SK-N-SH treated with all-trans-retinoic acid at 6 μM for 48 hours (cell line): Measurements from ENCODE around the gene LONRF2.

Source experiments
- ARNTL ChIP-seq: fragments of 450-650 bp; formaldehyde crosslinking; IDR thresholded peaks from 2 replicates; pipeline ENCODE4 v1.5.0; 2020; ENCODE audit warnings: low read depth, mild to moderate bottlenecking, moderate library complexity, borderline replicate concordance
- BACH2 ChIP-seq: fragments of 250-450 bp; sonication (Bioruptor Pico); IDR thresholded peaks from 2 replicates; pipeline ENCODE4 v1.9.0; 2021; ENCODE audit warnings: mild to moderate bottlenecking, borderline replicate concordance
- CSDC2 ChIP-seq: fragments of 250-450 bp; sonication (Bioruptor Pico); IDR thresholded peaks from 2 replicates; pipeline ENCODE4 v1.5.0; 2020; ENCODE audit warnings: mild to moderate bottlenecking, moderate library complexity
- GLIS3 ChIP-seq: fragments of 250-450 bp; sonication (Bioruptor Pico); IDR thresholded peaks from 2 replicates; pipeline ENCODE4 v1.5.0; 2020; ENCODE audit warnings: mild to moderate bottlenecking, moderate library complexity
- PATZ1 ChIP-seq: fragments of 250-450 bp; sonication (Bioruptor Pico); IDR thresholded peaks from 2 replicates; pipeline ENCODE4 v1.8.0; 2020; ENCODE audit warnings: mild to moderate bottlenecking, moderate library complexity, borderline replicate concordance
- POU6F1 ChIP-seq: fragments of 250-450 bp; sonication (Bioruptor Pico); IDR thresholded peaks from 2 replicates; pipeline ENCODE4 v1.8.0; 2021; ENCODE audit warnings: low read depth, mild to moderate bottlenecking, moderate library complexity, borderline replicate concordance
- RARB ChIP-seq: fragments of 250-450 bp; sonication (Bioruptor Pico); IDR thresholded peaks from 2 replicates; pipeline ENCODE4 v1.8.0; 2021; ENCODE audit warnings: mild to moderate bottlenecking, moderate library complexity
- SNAI2 ChIP-seq: fragments of 250-450 bp; sonication (Bioruptor Pico); IDR thresholded peaks from 2 replicates; pipeline ENCODE4 v1.5.0; 2020; ENCODE audit warnings: mild to moderate bottlenecking, moderate library complexity
- TSHZ2 ChIP-seq: fragments of 250-450 bp; sonication (Bioruptor Pico); IDR thresholded peaks from 2 replicates; pipeline ENCODE4 v1.5.0; 2020; ENCODE audit warnings: mild to moderate bottlenecking, moderate library complexity
- ZFP3 ChIP-seq: fragments of 250-450 bp; sonication (Bioruptor Pico); IDR thresholded peaks from 2 replicates; pipeline ENCODE4 v1.5.0; 2020; ENCODE audit warnings: mild to moderate bottlenecking, moderate library complexity
- ZFP30 ChIP-seq: fragments of 450-650 bp; formaldehyde crosslinking; IDR thresholded peaks from 2 replicates; pipeline ENCODE4 v1.5.0; 2022; ENCODE audit warnings: mild to moderate bottlenecking, moderate library complexity
- ZNF8 ChIP-seq: fragments of 450-650 bp; formaldehyde crosslinking; IDR thresholded peaks from 2 replicates; pipeline ENCODE4 v1.5.0; 2020; ENCODE audit warnings: mild to moderate bottlenecking, moderate library complexity

DNA sequence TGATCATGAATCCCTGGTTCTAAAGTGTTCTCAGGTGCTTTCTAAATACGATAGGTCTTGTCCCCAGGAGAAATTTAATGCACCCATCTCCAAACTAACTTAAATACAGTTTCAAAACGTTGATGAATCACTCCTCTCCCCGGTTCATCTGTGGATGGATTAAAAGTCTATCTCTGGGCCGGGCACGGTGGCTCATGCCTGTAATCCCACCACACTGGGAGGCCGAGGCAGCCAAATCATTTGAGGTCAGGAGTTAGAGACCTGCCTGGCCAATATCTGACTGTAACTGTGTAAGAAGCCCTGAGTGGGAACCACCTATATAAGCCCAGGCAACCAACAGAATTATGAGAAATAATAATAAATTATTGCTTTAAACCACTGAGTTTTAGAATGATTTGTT lies 78.7 kb downstream of the LONRF2 start:
- TF ChIP-seq PATZ1 (CRISPR knock-in tag), result no peak
- TF ChIP-seq CSDC2, result no peak
- TF ChIP-seq ZFP3 (CRISPR knock-in tag), result no peak
- TF ChIP-seq POU6F1 (CRISPR knock-in tag), result no peak
- TF ChIP-seq ZFP30, result no peak
- no peak for TF ChIP-seq TSHZ2
- TF ChIP-seq ARNTL (CRISPR knock-in tag), result no peak
- no peak for TF ChIP-seq ZNF8
- no peak for TF ChIP-seq GLIS3 (CRISPR knock-in tag)
- no peak for TF ChIP-seq RARB (CRISPR knock-in tag)
- no peak for TF ChIP-seq SNAI2 (CRISPR knock-in tag)
- TF ChIP-seq BACH2 (CRISPR knock-in tag), result no peak
